Measurements from ENCODE around the gene SPAG16. TPM values are rescaled to one million over a fixed set of nuclear protein-coding genes. Genes with fewer than 3 reads are reported as not detected.

Gene SPAG16
- total RNA-seq, 1 experiment from 2014 or later = 21.5 TPM

GRCh38 chr2:214361116-214361515, 1076.9 kb downstream of the SPAG16 start:
- no peaks in the 10 kb centered on the region for H3K27me3 Mint-ChIP-seq (ENCODE audit: insufficient read depth, unreplicated experiment)
- H3K27ac Mint-ChIP-seq (ENCODE audit: unreplicated experiment) = no peak overlapping the region
- H3K9me3 ChIP-seq = 0 out of 2 replicates have a peak, but pooled peaks cover 8% of the 10 kb centered on the region
- H3K4me1 Mint-ChIP-seq (ENCODE audit: low read depth, unreplicated experiment) = peaks cover 20% of the 10 kb centered on the region
- H3K4me3 Mint-ChIP-seq (ENCODE audit: unreplicated experiment) = no peak overlapping the region
- CTCF ChIA-PET = interaction anchor here (0.5 kb wide), 1 partner anchor 644 kb away, joined by 3 read pairs; no protein-coding TSS in a partner anchor
- POLR2A ChIA-PET = no interaction called here
- no peak for TF ChIP-seq CTCF (IDR thresholded peaks at IDR 0.05; ENCODE audit: insufficient read depth in 1 of 2, low read depth in 1 of 2, low read length in 1 of 2, severe bottlenecking in 1 of 2, unreplicated experiment in 1 of 2)
- peaks cover 47% of the 10 kb centered on the region for H3K9me3 Mint-ChIP-seq (ENCODE audit: unreplicated experiment)
- H3K27me3 ChIP-seq (replicated peaks; ENCODE audit: control insufficient read depth, insufficient read depth, low read length) = no peaks in the 10 kb centered on the region
- H3K4me1 ChIP-seq = peaks cover 17% of the 10 kb centered on the region
- intact Hi-C loops (cut with micrococcal nuclease; ENCODE audit: unreplicated experiment) = no loop called here
- H3K36me3 Mint-ChIP-seq (ENCODE audit: insufficient read depth, unreplicated experiment) = no peaks in the 10 kb centered on the region
- BruUV-seq (replicated peaks) = no TSS peak
- no peak for DNase-seq
- no peak overlapping the region for H3K4me3 ChIP-seq (ENCODE audit: low read depth, low read length)
- no peaks in the 10 kb centered on the region for H3K36me3 ChIP-seq (ENCODE audit: control insufficient read depth, insufficient read depth, low read length)

- intact Hi-C loops (cut with micrococcal nuclease; ENCODE audit: unreplicated experiment) = no loop called here
- Histone ChIP-seq H3K4me3 (ENCODE audit: low read depth, low read length) (no peak overlapping the region), H3K36me3 (ENCODE audit: control insufficient read depth, insufficient read depth, low read length) (no peaks in the 10 kb centered on the region), H3K4me1 (peaks cover 17% of the 10 kb centered on the region), H3K27me3 (replicated peaks; ENCODE audit: control insufficient read depth, insufficient read depth, low read length) (no peaks in the 10 kb centered on the region), H3K9me3 (no peaks in the 10 kb centered on the region)
- H3K4me1 Mint-ChIP-seq (ENCODE audit: low read depth, unreplicated experiment) = peaks cover 20% of the 10 kb centered on the region
- H3K27ac Mint-ChIP-seq (ENCODE audit: unreplicated experiment) = no peak overlapping the region
- TF ChIP-seq CTCF (IDR thresholded peaks at IDR 0.05; ENCODE audit: insufficient read depth in 1 of 2, low read depth in 1 of 2, low read length in 1 of 2, severe bottlenecking in 1 of 2, unreplicated experiment in 1 of 2) = no peak
- DNase-seq = no peak
- H3K36me3 Mint-ChIP-seq (ENCODE audit: insufficient read depth, unreplicated experiment) = no peaks in the 10 kb centered on the region
- H3K4me3 Mint-ChIP-seq (ENCODE audit: unreplicated experiment) = no peak overlapping the region
- BruUV-seq (replicated peaks) = no TSS peak
- H3K9me3 Mint-ChIP-seq (ENCODE audit: unreplicated experiment) = peaks cover 31% of the 10 kb centered on the region
- ChIA-PET POLR2A (no interaction called here), CTCF (no interaction called here)
- no peaks in the 10 kb centered on the region for H3K27me3 Mint-ChIP-seq (ENCODE audit: insufficient read depth, unreplicated experiment)
These were observed 1081.3 kb downstream of the SPAG16 start for GRCh38 chr2:214365549-214365948.

- intact Hi-C loops (cut with micrococcal nuclease; ENCODE audit: unreplicated experiment) = no loop called here
These were observed 1082.9 kb downstream of the SPAG16 start for GRCh38 chr2:214367171-214367570.

More at GRCh38 chr2:214367171-214367570, 1082.9 kb downstream of the SPAG16 start:
- ChIA-PET CTCF (no interaction called here), POLR2A (no interaction called here)
- H3K4me1 ChIP-seq = peaks cover 5% of the 10 kb centered on the region
- BruUV-seq (replicated peaks) = no TSS peak
- no peak overlapping the region for H3K4me3 Mint-ChIP-seq (ENCODE audit: unreplicated experiment)
- no peaks in the 10 kb centered on the region for H3K36me3 ChIP-seq (ENCODE audit: control insufficient read depth, insufficient read depth, low read length)
- H3K4me1 Mint-ChIP-seq (ENCODE audit: low read depth, unreplicated experiment) = peaks cover 11% of the 10 kb centered on the region
- H3K27ac Mint-ChIP-seq (ENCODE audit: unreplicated experiment) = no peak overlapping the region
- H3K9me3 Mint-ChIP-seq (ENCODE audit: unreplicated experiment) = peaks cover 31% of the 10 kb centered on the region
- no peaks in the 10 kb centered on the region for H3K36me3 Mint-ChIP-seq (ENCODE audit: insufficient read depth, unreplicated experiment)
- no peaks in the 10 kb centered on the region for H3K27me3 Mint-ChIP-seq (ENCODE audit: insufficient read depth, unreplicated experiment)
- H3K9me3 ChIP-seq = no peaks in the 10 kb centered on the region
- H3K27me3 ChIP-seq (replicated peaks; ENCODE audit: control insufficient read depth, insufficient read depth, low read length) = no peaks in the 10 kb centered on the region
- DNase-seq = no peak
- no peak overlapping the region for H3K4me3 ChIP-seq (ENCODE audit: low read depth, low read length)
- no peak for TF ChIP-seq CTCF (IDR thresholded peaks at IDR 0.05; ENCODE audit: insufficient read depth in 1 of 2, low read depth in 1 of 2, low read length in 1 of 2, severe bottlenecking in 1 of 2, unreplicated experiment in 1 of 2)
